Astrocyte (in vitro differentiated cells and primary cell): ENCODE results near the gene IPCEF1. TPM values are rescaled to one million over a fixed set of nuclear protein-coding genes. Genes with fewer than 3 reads are reported as not detected.
A peak's percentile ranks its signal among the peaks of the same experiment; 100 is the strongest.
"Not testable (repeated sequence)": the region's sequence is repeated elsewhere in the genome, so short reads cannot be mapped to it uniquely, and the experiment has no call there.

Experiments used
- DNase-seq: peaks from one replicate; pipeline ENCODE4 v3.0.0-alpha.2; 2010; ENCODE audit warnings: low read depth
- FAIRE-seq: peaks from 2 replicates; lab custom pipeline; 2011; peaks lifted over from hg19 to GRCh38; lab: Jason Lieb, UNC
- H2AFZ ChIP-seq: 2 replicates; pipeline ENCODE4 v1.6.0; 2012; ENCODE audit warnings: low read depth, low read length, inconsistent platforms
- H3K27ac ChIP-seq: 2 replicates; pipeline ENCODE4 v1.5.1; 2011; ENCODE audit warnings: low read depth, low read length, inconsistent platforms
- H3K27me3 ChIP-seq: 2 replicates; pipeline ENCODE4 v1.6.0; 2011; ENCODE audit warnings: low read length, inconsistent platforms; ENCODE audit not compliant: insufficient read depth
- H3K36me3 ChIP-seq: 2 replicates; pipeline ENCODE4 v1.5.1; 2011; ENCODE audit warnings: low read length, inconsistent platforms; ENCODE audit not compliant: insufficient read depth
- H3K4me1 ChIP-seq: 2 replicates; pipeline ENCODE4 v1.5.1; 2011; ENCODE audit warnings: low read length, inconsistent platforms; ENCODE audit not compliant: insufficient read depth
- H3K4me2 ChIP-seq: 2 replicates; pipeline ENCODE4 v1.6.0; 2012; ENCODE audit warnings: low read length, inconsistent platforms
- H3K4me3 ChIP-seq: 2 replicates; pipeline ENCODE4 v1.5.1; 2011; ENCODE audit warnings: low read depth, mild to moderate bottlenecking, low read length, inconsistent platforms; ENCODE audit not compliant: insufficient read depth
- H3K79me2 ChIP-seq: 2 replicates; pipeline ENCODE4 v1.6.0; 2012; ENCODE audit warnings: mild to moderate bottlenecking, low read length, inconsistent platforms; ENCODE audit not compliant: insufficient read depth
- H3K9ac ChIP-seq: 2 replicates; pipeline ENCODE4 v1.6.0; 2012; ENCODE audit warnings: mild to moderate bottlenecking, low read length, inconsistent platforms
- H3K9me3 ChIP-seq: 2 replicates; pipeline ENCODE4 v1.5.1; 2012; ENCODE audit warnings: low read depth, mild to moderate bottlenecking, low read length, inconsistent platforms; ENCODE audit not compliant: insufficient read depth
- H4K20me1 ChIP-seq: 2 replicates; pipeline ENCODE4 v1.6.0; 2012; ENCODE audit warnings: low read length, inconsistent platforms; ENCODE audit not compliant: insufficient read depth
- H3K27ac Mint-ChIP-seq: one replicate; pipeline ENCODE4 v1.8.0; 2021; ENCODE audit warnings: mild to moderate bottlenecking, mixed read lengths; ENCODE audit not compliant: unreplicated experiment
- H3K27me3 Mint-ChIP-seq: one replicate; pipeline ENCODE4 v1.8.0; 2021; ENCODE audit warnings: low read depth, mixed read lengths; ENCODE audit not compliant: unreplicated experiment
- H3K36me3 Mint-ChIP-seq: one replicate; pipeline ENCODE4 v1.8.0; 2021; ENCODE audit warnings: low read depth, mixed read lengths; ENCODE audit not compliant: unreplicated experiment
- H3K4me1 Mint-ChIP-seq: one replicate; pipeline ENCODE4 v1.8.0; 2021; ENCODE audit warnings: low read depth, mixed read lengths; ENCODE audit not compliant: unreplicated experiment
- H3K4me3 Mint-ChIP-seq: one replicate; pipeline ENCODE4 v1.8.0; 2021; ENCODE audit warnings: mild to moderate bottlenecking, moderate library complexity, mixed read lengths; ENCODE audit not compliant: unreplicated experiment
- H3K9me3 Mint-ChIP-seq: one replicate; pipeline ENCODE4 v1.8.0; 2021; ENCODE audit warnings: mild to moderate bottlenecking, mixed read lengths; ENCODE audit not compliant: unreplicated experiment
- CTCF ChIP-seq: IDR thresholded peaks from 2 replicates; pipeline ENCODE4 v1.5.1; 2011; ENCODE audit warnings: low read depth, mild to moderate bottlenecking, inconsistent platforms, low read length, moderate library complexity; ENCODE audit not compliant: insufficient read depth
- EZH2 ChIP-seq: IDR thresholded peaks from 2 replicates; pipeline ENCODE4 v1.6.1; 2012; ENCODE audit warnings: mild to moderate bottlenecking, low read length, inconsistent platforms; ENCODE audit not compliant: insufficient read depth
- total RNA-seq: library from RNA; stranded (reverse); gene quantifications from 2 replicates; pipeline ENCODE4 v1.2.1, GENCODE V29; 2021

The IPCEF1 gene
- total RNA-seq, 1 donor from 2014 or later = 0.16 TPM

GRCh38 chr6:154306696-154307095 is 49.9 kb downstream of the IPCEF1 start:
- Histone ChIP-seq H3K4me3 (no peak overlapping the region), H3K4me2 (no peak overlapping the region), H3K27ac (no peak overlapping the region), H2AFZ (no peak overlapping the region), H4K20me1 (no peaks in the 10 kb centered on the region), H3K9me3 (no peaks in the 10 kb centered on the region), H3K4me1 (peaks cover 14% of the 10 kb centered on the region), H3K36me3 (no peaks in the 10 kb centered on the region), H3K9ac (no peak overlapping the region), H3K79me2 (no peaks in the 10 kb centered on the region), H3K27me3 (no peaks in the 10 kb centered on the region)
- no peak for TF ChIP-seq EZH2
- TF ChIP-seq CTCF = no peak
- Mint-ChIP-seq H3K36me3 (no peaks in the 10 kb centered on the region), H3K4me3 (no peak overlapping the region), H3K4me1 (peaks cover 16% of the 10 kb centered on the region), H3K27ac (no peak overlapping the region), H3K9me3 (no peaks in the 10 kb centered on the region), H3K27me3 (no peaks in the 10 kb centered on the region)
- no peak for DNase-seq
- no peak for FAIRE-seq

GRCh38 chr6:154304191-154304590 is 52.4 kb downstream of the IPCEF1 start:
- Histone ChIP-seq H3K27ac (no peak overlapping the region), H3K9ac (no peak overlapping the region), H3K27me3 (no peaks in the 10 kb centered on the region), H2AFZ (no peak overlapping the region), H3K4me1 (peaks cover 24% of the 10 kb centered on the region), H3K4me3 (no peak overlapping the region), H3K4me2 (no peak overlapping the region), H3K79me2 (no peaks in the 10 kb centered on the region), H4K20me1 (no peaks in the 10 kb centered on the region), H3K9me3 (no peaks in the 10 kb centered on the region), H3K36me3 (no peaks in the 10 kb centered on the region)
- FAIRE-seq (no peak), DNase-seq (no peak)
- H3K4me1 Mint-ChIP-seq = peaks cover 22% of the 10 kb centered on the region
- H3K36me3 Mint-ChIP-seq = no peaks in the 10 kb centered on the region
- H3K27me3 Mint-ChIP-seq = no peaks in the 10 kb centered on the region
- no peaks in the 10 kb centered on the region for H3K9me3 Mint-ChIP-seq
- H3K27ac Mint-ChIP-seq = no peak overlapping the region
- TF ChIP-seq CTCF (no peak), EZH2 (no peak)
- H3K4me3 Mint-ChIP-seq = no peak overlapping the region

GRCh38 chr6:154303642-154304041 is 53.0 kb downstream of the IPCEF1 start:
- H3K27ac ChIP-seq, H3K36me3 ChIP-seq, H3K9me3 Mint-ChIP-seq, H4K20me1 ChIP-seq, H3K79me2 ChIP-seq, H3K36me3 Mint-ChIP-seq, FAIRE-seq, H3K9me3 ChIP-seq, H3K4me3 Mint-ChIP-seq, H3K4me3 ChIP-seq, H3K4me2 ChIP-seq, H2AFZ ChIP-seq, H3K27me3 ChIP-seq, H3K9ac ChIP-seq, H3K27me3 Mint-ChIP-seq: not testable (repeated sequence)
- peak; percentile 39 for DNase-seq
- peaks cover 22% of the 10 kb centered on the region for H3K4me1 Mint-ChIP-seq
- peak overlapping the region; percentile 28 for H3K27ac Mint-ChIP-seq
- peaks cover 24% of the 10 kb centered on the region for H3K4me1 ChIP-seq
